ENCODE results near the gene NKTR.

Gene NKTR

GRCh38 chr3:42637001-42637400 is 36.5 kb downstream of the NKTR start:
- Histone ChIP-seq H3K4me2 (ENCODE audit: low read depth, low read length) (peak overlapping the region; percentile 72; the same call in 1 of the 2 replicates), H3K36me3 (replicated peaks; ENCODE audit: insufficient read depth, low read length) (peaks cover 8% of the 10 kb centered on the region; the same call in 1 of the 2 replicates), H3K27me3 (replicated peaks; ENCODE audit: insufficient read depth, low read length) (no peaks in the 10 kb centered on the region), H3K9me2 (replicated peaks; ENCODE audit: insufficient read depth, low read length) (no peaks in the 10 kb centered on the region), H3K9ac (ENCODE audit: low read length) (no peak overlapping the region), H3K27ac (ENCODE audit: low read length) (no peak overlapping the region), H4K20me1 (ENCODE audit: insufficient read depth, low read length) (no peaks in the 10 kb centered on the region), H3K4me3 (ENCODE audit: low read length) (no peak overlapping the region), H3F3A (ENCODE audit: insufficient read depth, low read length) (peaks cover 18% of the 10 kb centered on the region), H2AFZ (ENCODE audit: low read length) (no peak overlapping the region), H3K9me3 (replicated peaks; ENCODE audit: insufficient read depth, low read length) (no peaks in the 10 kb centered on the region), H3K4me1 (ENCODE audit: low read length) (peaks cover 16% of the 10 kb centered on the region), H3K79me2 (ENCODE audit: low read length) (peaks cover 21% of the 10 kb centered on the region)
- DNase-seq: no peak
- TF ChIP-seq EZH2 (optimal IDR thresholded peaks at IDR 0.05; ENCODE audit: low read depth, low read length): no peak
- no peak for TF ChIP-seq EZH2phosphoT487 (IDR thresholded peaks at IDR 0.05; ENCODE audit: low read length)
- TF ChIP-seq, protein P1, sequence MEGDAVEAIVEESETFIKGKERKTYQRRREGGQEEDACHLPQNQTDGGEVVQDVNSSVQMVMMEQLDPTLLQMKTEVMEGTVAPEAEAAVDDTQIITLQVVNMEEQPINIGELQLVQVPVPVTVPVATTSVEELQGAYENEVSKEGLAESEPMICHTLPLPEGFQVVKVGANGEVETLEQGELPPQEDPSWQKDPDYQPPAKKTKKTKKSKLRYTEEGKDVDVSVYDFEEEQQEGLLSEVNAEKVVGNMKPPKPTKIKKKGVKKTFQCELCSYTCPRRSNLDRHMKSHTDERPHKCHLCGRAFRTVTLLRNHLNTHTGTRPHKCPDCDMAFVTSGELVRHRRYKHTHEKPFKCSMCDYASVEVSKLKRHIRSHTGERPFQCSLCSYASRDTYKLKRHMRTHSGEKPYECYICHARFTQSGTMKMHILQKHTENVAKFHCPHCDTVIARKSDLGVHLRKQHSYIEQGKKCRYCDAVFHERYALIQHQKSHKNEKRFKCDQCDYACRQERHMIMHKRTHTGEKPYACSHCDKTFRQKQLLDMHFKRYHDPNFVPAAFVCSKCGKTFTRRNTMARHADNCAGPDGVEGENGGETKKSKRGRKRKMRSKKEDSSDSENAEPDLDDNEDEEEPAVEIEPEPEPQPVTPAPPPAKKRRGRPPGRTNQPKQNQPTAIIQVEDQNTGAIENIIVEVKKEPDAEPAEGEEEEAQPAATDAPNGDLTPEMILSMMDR (IDR thresholded peaks at IDR 0.05; ENCODE audit: low read length): no peak

- H3K4me1 ChIP-seq (ENCODE audit: low read length): peaks cover 16% of the 10 kb centered on the region
- peaks cover 10% of the 10 kb centered on the region; the same call in 1 of the 2 replicates for H3K36me3 ChIP-seq (replicated peaks; ENCODE audit: insufficient read depth, low read length)
- H3K9me3 ChIP-seq (replicated peaks; ENCODE audit: insufficient read depth, low read length): no peaks in the 10 kb centered on the region
- no peaks in the 10 kb centered on the region for H3K27me3 ChIP-seq (replicated peaks; ENCODE audit: insufficient read depth, low read length)
- H3F3A ChIP-seq (ENCODE audit: insufficient read depth, low read length): peaks cover 18% of the 10 kb centered on the region
- H3K4me2 ChIP-seq (ENCODE audit: low read depth, low read length): peak overlapping the region; percentile 72
- H4K20me1 ChIP-seq (ENCODE audit: insufficient read depth, low read length): no peaks in the 10 kb centered on the region
- peak overlapping the region; percentile 53; the same call in 1 of the 2 replicates for H3K27ac ChIP-seq (ENCODE audit: low read length)
- peaks cover 21% of the 10 kb centered on the region for H3K79me2 ChIP-seq (ENCODE audit: low read length)
- H3K4me3 ChIP-seq (ENCODE audit: low read length): peak overlapping the region; percentile 52
- DNase-seq: peak; percentile 66
- peak overlapping the region; percentile 36 for H2AFZ ChIP-seq (ENCODE audit: low read length)
- no peaks in the 10 kb centered on the region for H3K9me2 ChIP-seq (replicated peaks; ENCODE audit: insufficient read depth, low read length)
- peak overlapping the region; percentile 17; the same call in 1 of the 2 replicates for H3K9ac ChIP-seq (ENCODE audit: low read length)
- no peak for TF ChIP-seq EZH2 (optimal IDR thresholded peaks at IDR 0.05; ENCODE audit: low read depth, low read length)
- no peak for TF ChIP-seq EZH2phosphoT487 (IDR thresholded peaks at IDR 0.05; ENCODE audit: low read length)
- TF ChIP-seq, protein P1 (IDR thresholded peaks at IDR 0.05; ENCODE audit: low read length): no peak
Measured at GRCh38 chr3:42638339-42638842, 37.9 kb downstream of the NKTR start.

- Histone ChIP-seq H3K36me3 (replicated peaks; ENCODE audit: insufficient read depth, low read length) (peaks cover 9% of the 10 kb centered on the region; the same call in 1 of the 2 replicates), H3K9me2 (replicated peaks; ENCODE audit: insufficient read depth, low read length) (no peaks in the 10 kb centered on the region), H3K4me2 (ENCODE audit: low read depth, low read length) (peak overlapping the region; percentile 72; the same call in 1 of the 2 replicates), H3K27me3 (replicated peaks; ENCODE audit: insufficient read depth, low read length) (no peaks in the 10 kb centered on the region), H3K9me3 (replicated peaks; ENCODE audit: insufficient read depth, low read length) (no peaks in the 10 kb centered on the region), H3K4me3 (ENCODE audit: low read length) (no peak overlapping the region), H3K4me1 (ENCODE audit: low read length) (peaks cover 16% of the 10 kb centered on the region), H3K79me2 (ENCODE audit: low read length) (peaks cover 21% of the 10 kb centered on the region), H2AFZ (ENCODE audit: low read length) (no peak overlapping the region), H3F3A (ENCODE audit: insufficient read depth, low read length) (peaks cover 18% of the 10 kb centered on the region), H4K20me1 (ENCODE audit: insufficient read depth, low read length) (no peaks in the 10 kb centered on the region), H3K27ac (ENCODE audit: low read length) (peak overlapping the region; percentile 53; the same call in 1 of the 2 replicates), H3K9ac (ENCODE audit: low read length) (no peak overlapping the region)
- no peak for TF ChIP-seq EZH2 (optimal IDR thresholded peaks at IDR 0.05; ENCODE audit: low read depth, low read length)
- TF ChIP-seq, protein P1 (IDR thresholded peaks at IDR 0.05; ENCODE audit: low read length): no peak
- TF ChIP-seq EZH2phosphoT487 (IDR thresholded peaks at IDR 0.05; ENCODE audit: low read length): no peak
- no peak for DNase-seq
Measured at GRCh38 chr3:42639192-42639591, 38.7 kb downstream of the NKTR start.
